ENCODE measurements around the gene MUC15.

DNA sequence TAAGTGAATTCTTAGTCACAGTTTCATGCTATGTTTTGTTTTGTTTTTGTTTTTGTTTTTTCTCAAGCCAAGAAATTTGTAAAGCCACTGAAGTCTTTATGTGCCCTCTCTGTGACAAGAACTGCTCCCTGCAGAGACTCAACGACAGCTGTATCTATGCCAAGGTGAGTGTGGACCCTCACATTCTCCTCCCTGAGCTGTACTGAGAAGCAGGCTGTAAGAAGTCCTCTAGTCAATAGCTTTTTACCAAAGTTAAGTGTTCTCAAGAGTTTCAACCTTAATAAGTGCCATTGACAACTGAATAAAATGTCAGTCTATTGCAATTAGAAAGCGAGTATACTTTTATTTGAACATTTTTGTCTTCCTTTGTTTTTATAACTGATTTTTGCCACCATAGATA lies 18.9 kb downstream of the MUC15 start:
- TF ChIP-seq EZH2 (IDR thresholded peaks at IDR 0.05) (no peak), POLR2AphosphoS5 (IDR thresholded peaks at IDR 0.05; ENCODE audit: borderline replicate concordance, low read depth, low read length) (no peak), FOXP2 (optimal IDR thresholded peaks at IDR 0.05; ENCODE audit: control extremely low read depth, extremely low read length, insufficient read depth) (no peak)

Data from SK-N-MC (cell line).